ENCODE data around the gene GREB1L.
A peak's percentile ranks its signal among the peaks of the same experiment; 100 is the strongest.

GREB1L gene

GRCh38 chr18:21444465-21445212 lies 202.6 kb downstream of the GREB1L start:
- peak; percentile 36 for DNase-seq
- Histone ChIP-seq H3K36me3 (replicated peaks) (no peaks in the 10 kb centered on the region), H3K27me3 (replicated peaks) (no peaks in the 10 kb centered on the region), H3K27ac (no peak overlapping the region), H3K4me3 (ENCODE audit: low read depth, low read length) (no peak overlapping the region)
- in situ Hi-C loops (cut with HindIII; ENCODE audit: low pct_ligation_motif_present, low sequenced_read_pairs), result no loop called here
- TF ChIP-seq CTCF (IDR thresholded peaks at IDR 0.05; ENCODE audit: low read depth, low read length, missing control alignments), result peak; percentile 86

- no peak overlapping the region for H3K27ac ChIP-seq
- no peak overlapping the region for H3K4me3 ChIP-seq (ENCODE audit: low read depth, low read length)
- peaks cover 2% of the 10 kb centered on the region for H3K27me3 ChIP-seq (replicated peaks)
- DNase-seq, result no peak
- TF ChIP-seq CTCF (IDR thresholded peaks at IDR 0.05; ENCODE audit: low read depth, low read length, missing control alignments), result no peak
- H3K36me3 ChIP-seq (replicated peaks), result no peaks in the 10 kb centered on the region
- in situ Hi-C loops (cut with HindIII; ENCODE audit: low pct_ligation_motif_present, low sequenced_read_pairs), result no loop called here
These were observed 206.3 kb downstream of the GREB1L start for GRCh38 chr18:21448299-21448698.

DNA sequence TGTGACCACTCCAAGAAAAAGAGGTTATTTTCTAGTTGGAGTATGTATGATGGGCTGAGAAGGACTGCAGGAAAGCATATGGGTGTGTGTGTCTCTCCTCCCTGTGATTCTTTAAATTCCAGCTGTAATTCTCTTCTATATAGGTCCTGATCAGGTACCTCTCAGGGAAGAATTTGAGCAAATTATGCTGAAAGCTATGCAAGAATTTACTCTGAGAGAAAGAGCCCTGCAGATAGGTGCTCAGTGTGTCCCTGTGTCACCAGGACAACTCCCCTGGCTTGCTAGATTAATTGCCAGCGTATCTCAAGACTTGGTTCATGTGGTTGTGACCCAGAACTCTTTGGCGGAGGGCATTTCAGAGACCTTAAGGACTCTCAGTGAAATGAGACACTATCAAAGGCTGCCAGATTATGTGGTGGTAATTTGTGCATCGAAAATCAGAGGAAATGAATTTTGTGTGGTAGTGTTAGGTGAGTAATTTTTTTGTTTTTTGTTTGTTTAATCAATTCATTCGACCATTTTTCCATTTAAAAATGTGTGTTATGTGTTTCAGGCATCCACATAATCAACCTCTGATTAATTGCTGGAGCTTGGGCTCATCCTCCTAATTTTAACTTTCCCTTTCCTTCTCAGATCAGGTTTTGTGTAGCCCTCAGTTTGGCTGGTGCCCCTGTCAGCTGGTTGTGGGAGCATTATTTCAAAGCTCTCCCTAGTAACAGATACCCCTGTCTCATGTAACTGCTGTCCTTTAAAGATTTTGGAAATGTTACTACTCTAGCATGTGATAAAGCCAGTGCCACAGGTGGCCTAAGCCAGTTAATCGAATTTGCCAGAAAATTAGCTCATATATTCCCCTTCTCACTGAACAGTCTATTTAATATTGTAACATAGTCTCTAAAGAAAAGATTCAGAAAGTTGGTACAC lies 207.6 kb downstream of the GREB1L start:
- Histone ChIP-seq H3K27ac (no peak overlapping the region), H3K36me3 (replicated peaks) (no peaks in the 10 kb centered on the region), H3K27me3 (replicated peaks) (peaks cover 2% of the 10 kb centered on the region), H3K4me3 (ENCODE audit: low read depth, low read length) (no peak overlapping the region)
- in situ Hi-C loops (cut with HindIII; ENCODE audit: low pct_ligation_motif_present, low sequenced_read_pairs), result no loop called here
- no peak for DNase-seq
- no peak for TF ChIP-seq CTCF (IDR thresholded peaks at IDR 0.05; ENCODE audit: low read depth, low read length, missing control alignments)

DNA sequence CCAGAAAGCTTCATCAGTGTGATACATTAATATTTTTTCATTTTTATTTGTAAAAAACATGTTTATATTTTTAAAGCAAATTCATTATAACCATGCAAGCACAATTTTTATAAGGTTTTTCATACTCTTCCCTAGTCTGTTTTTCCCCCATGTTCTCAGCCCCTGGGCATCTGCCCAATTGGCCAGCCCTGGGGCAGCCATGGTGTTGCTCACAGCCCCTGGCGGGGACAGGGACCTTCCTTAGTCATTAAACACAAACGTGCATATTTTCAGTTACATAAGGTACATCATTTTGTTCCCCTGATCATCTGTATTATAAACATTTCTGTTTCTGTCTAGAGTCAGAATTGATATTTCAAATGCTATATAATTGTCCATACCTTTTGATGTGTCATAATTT lies 208.5 kb downstream of the GREB1L start:
- in situ Hi-C loops (cut with HindIII; ENCODE audit: low pct_ligation_motif_present, low sequenced_read_pairs), result no loop called here
- no peak overlapping the region for H3K4me3 ChIP-seq (ENCODE audit: low read depth, low read length)
- no peak for TF ChIP-seq CTCF (IDR thresholded peaks at IDR 0.05; ENCODE audit: low read depth, low read length, missing control alignments)
- H3K27ac ChIP-seq, result no peak overlapping the region
- H3K36me3 ChIP-seq (replicated peaks), result no peaks in the 10 kb centered on the region
- peaks cover 2% of the 10 kb centered on the region for H3K27me3 ChIP-seq (replicated peaks)
- no peak for DNase-seq

- Histone ChIP-seq H3K4me3 (ENCODE audit: low read depth, low read length) (no peak overlapping the region), H3K27ac (no peak overlapping the region), H3K36me3 (replicated peaks) (no peaks in the 10 kb centered on the region), H3K27me3 (replicated peaks) (peaks cover 2% of the 10 kb centered on the region)
- in situ Hi-C loops (cut with HindIII; ENCODE audit: low pct_ligation_motif_present, low sequenced_read_pairs), result no loop called here
- no peak for TF ChIP-seq CTCF (IDR thresholded peaks at IDR 0.05; ENCODE audit: low read depth, low read length, missing control alignments)
- DNase-seq, result no peak
These were observed 208.9 kb downstream of the GREB1L start for GRCh38 chr18:21450913-21451312.

All from brain microvascular endothelial cell (primary cell).